ENCODE data around the gene C11orf52.

C11orf52 gene

DNA sequence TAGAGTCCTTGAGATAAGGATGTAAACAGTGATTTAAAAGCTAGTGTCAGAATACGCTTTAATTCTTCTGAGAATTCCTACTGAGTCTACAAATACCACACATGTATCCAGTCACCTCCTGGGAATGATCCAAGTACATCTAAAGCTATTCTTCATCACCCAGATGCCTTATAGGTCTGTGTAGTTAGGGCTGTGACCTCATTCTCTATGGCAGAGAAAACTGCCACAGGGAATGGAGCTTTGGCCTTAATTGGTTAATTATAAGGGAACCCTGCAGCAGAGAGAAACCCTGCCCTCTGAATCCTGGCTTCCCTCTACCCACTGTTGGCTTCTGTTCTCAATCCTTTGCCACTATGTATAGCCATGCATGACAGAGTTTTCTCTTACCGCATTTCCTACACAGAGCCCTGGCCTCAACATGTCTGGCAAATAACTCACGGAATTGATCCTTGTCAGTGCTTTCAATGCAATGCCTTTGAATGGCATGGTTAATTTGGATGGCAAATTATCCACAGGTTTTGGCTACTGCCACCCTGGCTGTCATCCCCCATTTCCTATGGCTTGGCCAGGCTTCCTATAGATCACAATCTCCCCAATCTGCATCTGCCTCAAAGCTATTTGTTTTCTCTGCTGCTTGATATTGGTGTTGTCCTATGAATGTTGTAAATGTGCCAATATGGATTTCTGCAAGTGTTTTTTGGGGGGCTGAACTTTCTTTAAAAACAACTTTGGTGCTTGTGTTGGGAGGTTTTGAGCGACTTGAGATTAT is 21.3 kb downstream of the C11orf52 start:
- DNase-seq, result no peak

DNA sequence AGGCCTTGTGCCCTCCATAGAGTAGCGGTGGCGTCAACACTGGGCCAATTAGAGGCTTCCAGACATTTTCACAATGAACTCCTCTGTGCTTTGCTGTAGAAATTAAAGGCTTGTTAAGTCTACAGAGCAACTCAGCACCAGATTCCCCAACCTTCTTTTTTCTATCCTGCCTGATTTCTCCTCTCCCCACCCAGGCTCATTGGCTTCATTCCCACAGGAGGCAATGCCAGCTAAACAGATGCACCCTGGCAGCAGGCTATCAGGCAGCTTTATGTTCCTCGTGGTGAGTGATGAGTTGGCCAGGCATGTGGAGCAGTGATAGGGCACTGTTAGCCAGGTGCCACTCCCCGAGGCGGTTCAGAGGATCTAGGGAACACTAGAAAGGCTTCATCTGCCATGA is 23.2 kb downstream of the C11orf52 start:
- no peak for DNase-seq

DNA sequence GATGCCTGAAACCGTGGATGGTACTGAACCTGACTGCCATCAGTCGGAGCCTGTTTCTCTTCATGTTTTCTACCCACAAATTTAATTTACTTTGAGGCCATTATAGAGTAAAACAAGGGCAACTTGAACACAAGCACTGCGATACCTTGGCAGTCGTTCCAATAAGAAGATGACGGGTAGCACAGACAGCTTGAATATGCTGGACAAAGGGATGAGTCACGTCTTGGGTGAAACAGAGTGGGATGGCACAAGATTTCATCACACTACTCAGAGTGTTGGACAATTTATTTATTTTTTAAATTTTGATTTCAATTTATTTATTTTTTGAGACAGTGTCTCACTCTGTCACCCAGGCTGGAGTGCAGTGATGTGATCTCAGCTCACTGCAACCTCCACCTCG is 24.1 kb downstream of the C11orf52 start:
- peak in 2 of 4 experiments; percentile 31 to 37 for DNase-seq

- DNase-seq, result peak in 3 of 4 experiments; percentile 16 to 34 (median 21)
Measured at GRCh38 chr11:111944139-111944538, 25.4 kb downstream of the C11orf52 start.

GRCh38 chr11:111944651-111945051 is 25.9 kb downstream of the C11orf52 start:
- DNase-seq, result peak in 1 of 4 experiments; percentile 58

- no peak for DNase-seq
Measured at GRCh38 chr11:111945198-111945597, 26.5 kb downstream of the C11orf52 start.

GRCh38 chr11:111946499-111946898 is 27.8 kb downstream of the C11orf52 start:
- DNase-seq, result no peak

DNA sequence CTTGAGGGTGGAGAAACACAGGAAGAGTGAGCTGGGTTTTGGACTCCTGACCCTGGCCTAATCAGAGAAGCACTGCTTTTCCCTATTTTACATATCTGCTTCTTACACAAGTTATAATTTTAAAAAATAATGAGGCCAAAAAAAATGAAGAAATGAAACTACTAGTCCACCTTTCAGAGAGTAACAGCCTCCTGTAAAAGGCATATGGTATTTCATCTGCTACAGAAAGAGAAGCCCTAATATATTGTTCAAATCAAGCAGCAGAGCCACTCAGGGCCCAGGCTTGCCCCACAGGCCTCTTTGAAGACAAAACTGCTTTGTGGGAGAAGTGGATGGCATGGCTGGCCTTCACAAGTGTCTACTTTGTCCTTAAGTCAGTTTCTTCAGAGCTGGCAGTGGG is 28.4 kb downstream of the C11orf52 start:
- no peak for DNase-seq

- DNase-seq, result peak in 3 of 4 experiments; percentile 36 to 52 (median 51)
Measured at GRCh38 chr11:111949519-111950426, 31.1 kb downstream of the C11orf52 start.

DNA sequence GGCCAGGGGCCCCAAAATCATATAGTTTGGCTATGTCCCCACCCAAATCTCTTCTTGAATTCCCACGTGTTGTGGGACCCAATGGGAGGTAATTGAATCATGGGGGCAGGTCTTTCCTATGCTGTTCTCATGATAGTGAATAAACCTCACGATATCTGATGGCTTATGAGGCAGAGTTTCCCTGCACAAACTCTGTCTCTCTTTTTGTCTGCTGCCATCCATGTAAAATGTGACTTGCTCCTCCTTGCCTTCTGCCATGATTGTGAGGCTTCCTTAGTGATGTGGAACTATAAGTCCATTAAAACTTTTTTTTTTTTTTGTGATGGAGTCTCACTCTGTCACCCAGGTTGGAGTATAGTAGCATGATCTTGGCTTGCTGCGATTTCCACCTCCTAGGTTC is 32.9 kb downstream of the C11orf52 start:
- DNase-seq, result no peak

- DNase-seq, result no peak
Measured at GRCh38 chr11:111954154-111954553, 35.4 kb downstream of the C11orf52 start.

DNA sequence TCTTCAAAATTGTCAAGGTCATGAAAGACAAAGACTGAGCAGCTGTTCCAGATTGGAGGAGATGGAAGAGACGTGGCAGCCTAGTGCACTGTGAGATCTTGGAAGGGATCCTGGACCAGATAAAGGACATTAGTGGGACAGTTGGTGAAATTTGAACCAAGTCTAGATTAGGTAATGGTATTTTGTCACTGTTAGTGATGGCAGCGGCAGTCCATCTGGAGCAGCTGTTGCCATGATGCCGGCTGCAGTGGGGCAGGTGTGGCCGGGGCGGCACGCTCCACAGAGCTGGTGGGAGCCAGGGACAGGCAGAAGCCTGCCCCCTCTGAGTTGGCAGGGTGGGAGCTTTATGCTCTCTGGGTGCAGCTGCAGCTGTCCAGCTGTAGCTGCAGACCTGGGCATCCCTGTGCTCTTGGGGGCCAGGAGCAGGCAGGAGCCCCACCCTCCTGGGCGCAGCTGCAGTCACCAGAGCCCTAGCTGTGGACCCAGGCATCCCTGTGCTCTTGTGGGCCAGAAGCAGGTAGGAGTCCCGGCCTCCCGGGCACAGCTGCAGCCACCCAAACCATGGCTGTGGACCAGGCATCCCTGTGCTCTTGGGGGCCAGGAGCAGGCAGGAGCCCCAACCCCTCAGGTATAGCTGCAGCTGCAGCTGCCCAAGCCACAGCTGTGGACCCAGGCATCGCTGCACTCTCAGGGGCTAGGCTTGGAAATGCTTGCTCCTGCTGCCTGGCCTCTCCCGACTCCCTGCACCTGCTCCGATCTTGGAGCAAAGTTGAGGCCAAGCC is 39.1 kb downstream of the C11orf52 start:
- DNase-seq, result no peak

GRCh38 chr11:111960916-111961315 is 42.2 kb downstream of the C11orf52 start:
- no peak for DNase-seq

- no peak for DNase-seq
Measured at GRCh38 chr11:111961389-111962300, 42.9 kb downstream of the C11orf52 start.

DNA sequence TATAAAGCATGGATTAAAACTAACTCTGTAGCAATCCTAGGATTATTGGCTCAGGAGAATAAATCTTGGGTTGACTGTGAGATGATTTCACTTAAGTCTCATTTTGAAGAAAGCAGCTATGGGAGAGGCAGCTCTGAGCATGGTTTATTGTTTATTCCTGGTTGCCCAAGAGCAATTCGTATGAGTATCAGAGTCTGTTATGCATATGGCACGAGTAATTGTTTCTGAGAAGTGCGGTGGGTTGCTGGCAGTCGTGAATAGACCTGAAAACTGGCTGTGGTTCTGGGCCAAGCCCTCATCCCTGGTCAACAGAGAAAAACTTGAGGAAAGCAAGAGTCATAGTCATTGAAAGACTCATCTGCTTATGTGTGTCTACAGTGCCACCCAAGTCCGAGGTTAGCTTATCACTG is 45.2 kb downstream of the C11orf52 start:
- DNase-seq, result no peak

- no peak for DNase-seq
Measured at GRCh38 chr11:111966678-111967077, 48.0 kb downstream of the C11orf52 start.

DNA sequence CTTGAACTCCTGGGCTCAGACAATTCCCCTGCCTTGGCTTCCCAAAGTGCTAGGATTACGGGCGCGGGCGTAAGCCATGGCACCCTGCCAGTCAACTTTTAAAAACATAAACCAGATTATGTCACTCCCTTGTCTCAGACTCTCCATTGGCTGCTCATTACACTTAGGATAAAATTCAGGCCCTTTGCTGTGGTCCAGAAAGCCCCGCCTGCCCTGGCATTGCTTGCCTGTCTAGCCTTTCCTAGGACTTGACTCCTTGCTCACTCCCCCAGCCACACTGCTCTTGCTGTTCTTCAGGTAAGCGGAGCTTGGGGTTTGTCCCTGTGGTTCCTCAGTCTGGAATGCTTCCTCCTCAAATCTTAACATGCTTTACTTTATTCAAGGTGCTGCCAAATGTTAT is 48.9 kb downstream of the C11orf52 start:
- no peak for DNase-seq

- DNase-seq, result no peak
Measured at GRCh38 chr11:111969344-111969743, 50.6 kb downstream of the C11orf52 start.

DNA sequence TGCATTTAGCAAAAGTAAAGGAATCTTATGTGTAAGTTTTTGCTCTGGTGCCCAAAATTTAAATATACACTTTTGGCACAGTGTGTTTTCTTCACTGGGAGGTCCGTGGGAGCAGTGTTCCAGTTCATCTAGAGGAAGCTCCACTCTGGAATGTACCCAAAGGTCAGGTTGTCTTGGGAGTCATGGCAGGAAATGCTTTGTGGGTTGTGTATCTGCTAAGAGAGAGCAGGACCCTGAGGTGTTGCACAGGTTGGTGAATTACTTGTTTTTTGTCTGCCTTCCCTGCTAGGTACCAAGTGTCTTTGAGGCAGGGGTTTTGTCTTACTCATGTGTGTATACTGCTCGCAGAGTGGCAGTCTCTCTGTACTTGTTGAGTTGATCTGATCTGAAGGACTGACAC is 55.7 kb downstream of the C11orf52 start:
- DNase-seq, result no peak

GRCh38 chr11:111975076-111975806 is 56.5 kb downstream of the C11orf52 start:
- DNase-seq, result peak in 2 of 4 experiments; percentile 19 to 28
